ENCODE measurements around the gene RPS8.

- TF ChIP-seq MAX (IDR thresholded peaks at IDR 0.05) (no peak), TAF1 (IDR thresholded peaks at IDR 0.05; ENCODE audit: low read depth) (no peak; the same call in 1 of the 2 replicates), NFIC (IDR thresholded peaks at IDR 0.05) (no peak), EGR1 (IDR thresholded peaks at IDR 0.05) (no peak), EP300 (IDR thresholded peaks at IDR 0.05; ENCODE audit: borderline replicate concordance) (no peak)
These were observed 31.5 kb downstream of the RPS8 start, which contains the start of gene DYNLT4 for GRCh38 chr1:44806704-44807363.

Measured in Ishikawa (cell line).